NOMO-1 (cell line): ENCODE data around the gene PTTG1IP.
"Not testable (repeated sequence)": the region's sequence is repeated elsewhere in the genome, so short reads cannot be mapped to it uniquely, and the experiment has no call there.

Experiments used
- DNase-seq, 2 experiments: peaks; one replicate each; lab custom pipeline; 2025; ENCODE audit not compliant: unreplicated experiment in 2 of 2; lab: John Stamatoyannopoulos, UW

The PTTG1IP gene

GRCh38 chr21:44873356-44874239 lies at the start of gene PTTG1IP:
TSS of gene PTTG1IP (minus strand) at chr21:44873690. CDS start at chr21:44873616, 74 bp downstream.
- DNase-seq = peak; percentile 96 to 97

GRCh38 chr21:44921928-44922327 lies 48.4 kb upstream of the PTTG1IP start:
- DNase-seq = no peak

- DNase-seq = peak; percentile 74 to 94
Measured at GRCh38 chr21:44920694-44921604, 47.5 kb upstream of the PTTG1IP start, which contains the start of gene ITGB2. TSS of gene ITGB2 (minus strand) at chr21:44920899. CDS start at chr21:44910782, 10,117 bp downstream.

DNA sequence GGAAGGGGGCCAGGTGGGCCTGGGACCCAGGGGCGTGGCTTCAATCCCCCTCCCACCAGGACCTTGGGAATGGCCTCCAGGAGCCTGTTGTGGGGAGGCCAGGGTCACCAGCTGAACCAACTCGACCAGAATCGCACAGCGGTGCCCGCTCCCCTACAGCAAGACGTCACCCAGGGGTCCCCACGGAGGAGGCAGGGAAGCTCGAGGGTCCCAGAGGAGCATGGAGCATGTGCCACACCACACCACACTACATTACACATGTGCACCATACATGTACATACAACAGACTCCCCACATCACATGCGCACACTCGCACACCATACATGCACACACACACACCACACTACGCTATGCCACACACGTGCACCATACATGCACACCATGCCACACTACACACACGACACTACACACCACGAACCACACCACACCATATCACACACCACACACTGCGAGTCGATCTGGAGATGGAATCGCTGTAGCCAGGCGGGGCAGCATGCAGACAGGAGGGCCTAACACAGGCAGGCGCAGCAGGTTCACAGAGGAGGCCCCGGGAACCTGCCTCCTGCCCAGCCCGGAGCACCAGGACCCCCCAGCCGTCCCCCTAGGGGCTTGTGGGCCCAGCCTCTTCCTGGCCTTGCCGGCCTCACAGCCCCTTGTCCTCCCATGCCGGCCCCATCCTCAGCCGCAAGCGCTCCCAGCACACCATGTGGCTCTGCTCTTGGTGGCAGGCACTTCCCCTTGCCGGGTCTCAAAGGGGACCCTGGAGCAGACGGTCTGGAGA lies 46.6 kb upstream of the PTTG1IP start:
- peak in 1 of 2 experiments; percentile 28 for DNase-seq

GRCh38 chr21:44919111-44919912 lies 45.8 kb upstream of the PTTG1IP start:
- peak; percentile 45 to 49 for DNase-seq

DNA sequence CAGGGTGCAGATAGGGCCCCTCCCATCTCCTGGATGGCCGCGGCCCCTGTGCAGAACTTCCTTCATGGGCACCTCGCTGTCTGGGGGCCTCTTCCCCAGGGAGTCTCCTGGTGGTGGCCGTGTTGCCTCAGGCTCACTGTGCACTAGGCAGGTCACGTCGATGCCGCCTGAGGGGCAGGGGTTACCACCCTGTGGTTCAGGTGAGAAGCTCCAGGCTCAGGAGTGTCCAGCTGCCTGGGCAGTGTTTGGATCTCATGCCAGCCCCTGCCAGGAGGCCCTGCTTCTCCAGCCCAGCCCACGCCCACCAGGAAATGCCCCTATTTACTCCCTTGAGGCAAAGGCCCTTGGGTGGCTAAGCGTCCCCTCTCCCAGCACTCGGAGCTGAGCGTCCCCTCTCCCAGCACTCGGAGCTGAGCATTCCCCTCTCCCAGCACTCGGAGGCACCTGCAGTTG lies 45.1 kb upstream of the PTTG1IP start:
- DNase-seq = no peak

DNA sequence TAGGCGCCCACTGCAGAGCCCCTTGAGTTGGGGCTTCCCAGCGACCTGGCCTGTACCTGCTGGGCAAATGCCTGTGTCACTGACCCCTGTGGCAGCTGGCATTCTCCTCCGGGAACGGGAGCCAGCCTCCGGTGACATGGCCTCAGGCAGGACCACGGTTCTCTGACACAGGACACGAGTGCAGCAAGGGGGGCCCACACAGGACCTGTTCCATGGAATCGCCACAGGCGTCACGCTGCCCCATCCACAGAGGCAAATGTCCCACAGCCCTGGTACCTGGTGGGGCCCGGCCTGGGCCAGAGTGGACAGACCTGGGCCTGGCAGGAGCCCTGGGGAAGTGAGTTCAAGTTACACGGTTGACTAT lies 44.6 kb upstream of the PTTG1IP start:
- DNase-seq = no peak

GRCh38 chr21:44917446-44918106 lies 44.1 kb upstream of the PTTG1IP start:
- no peak for DNase-seq

- DNase-seq = no peak
Measured at GRCh38 chr21:44916965-44917364, 43.5 kb upstream of the PTTG1IP start.

DNA sequence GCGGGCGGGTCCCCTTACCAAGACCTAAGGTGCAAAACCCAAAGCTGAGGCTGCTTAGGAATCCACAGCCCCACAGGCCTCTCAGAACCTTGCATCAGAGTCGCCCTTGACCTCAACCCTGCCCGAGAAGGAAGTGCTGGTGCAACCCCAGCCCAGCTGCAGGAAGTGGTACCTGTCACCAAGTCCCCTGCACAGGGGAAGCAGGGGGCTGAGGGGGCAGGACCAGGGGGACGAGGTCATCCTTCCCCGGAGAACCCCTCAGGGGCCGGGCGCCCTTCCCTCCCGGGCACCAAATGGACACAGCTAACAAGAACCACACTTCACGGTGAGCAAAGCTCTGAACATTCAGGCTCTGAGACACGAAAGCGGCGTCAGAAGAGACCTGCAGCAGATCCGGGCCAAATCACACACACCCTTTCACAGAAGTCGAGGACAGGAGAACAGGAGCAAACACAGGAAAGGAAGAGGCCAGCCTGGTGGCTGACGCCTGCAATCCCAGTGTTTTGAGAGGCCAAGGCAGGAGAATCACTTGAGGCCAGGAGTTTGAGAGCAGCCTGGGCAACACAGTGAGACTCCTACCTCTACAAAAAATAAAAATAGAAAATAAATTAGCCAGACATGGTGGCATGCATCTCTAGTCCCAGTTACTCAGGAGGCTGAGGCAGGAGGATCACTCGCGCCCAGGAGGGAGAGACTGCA lies 40.8 kb upstream of the PTTG1IP start:
- peak; percentile 77 to 85 for DNase-seq

GRCh38 chr21:44913425-44914175 lies 40.1 kb upstream of the PTTG1IP start:
- DNase-seq = no peak

GRCh38 chr21:44912506-44913412 lies 39.3 kb upstream of the PTTG1IP start:
- DNase-seq = not testable (repeated sequence)

- no peak for DNase-seq
Measured at GRCh38 chr21:44912158-44912473, 38.6 kb upstream of the PTTG1IP start.

DNA sequence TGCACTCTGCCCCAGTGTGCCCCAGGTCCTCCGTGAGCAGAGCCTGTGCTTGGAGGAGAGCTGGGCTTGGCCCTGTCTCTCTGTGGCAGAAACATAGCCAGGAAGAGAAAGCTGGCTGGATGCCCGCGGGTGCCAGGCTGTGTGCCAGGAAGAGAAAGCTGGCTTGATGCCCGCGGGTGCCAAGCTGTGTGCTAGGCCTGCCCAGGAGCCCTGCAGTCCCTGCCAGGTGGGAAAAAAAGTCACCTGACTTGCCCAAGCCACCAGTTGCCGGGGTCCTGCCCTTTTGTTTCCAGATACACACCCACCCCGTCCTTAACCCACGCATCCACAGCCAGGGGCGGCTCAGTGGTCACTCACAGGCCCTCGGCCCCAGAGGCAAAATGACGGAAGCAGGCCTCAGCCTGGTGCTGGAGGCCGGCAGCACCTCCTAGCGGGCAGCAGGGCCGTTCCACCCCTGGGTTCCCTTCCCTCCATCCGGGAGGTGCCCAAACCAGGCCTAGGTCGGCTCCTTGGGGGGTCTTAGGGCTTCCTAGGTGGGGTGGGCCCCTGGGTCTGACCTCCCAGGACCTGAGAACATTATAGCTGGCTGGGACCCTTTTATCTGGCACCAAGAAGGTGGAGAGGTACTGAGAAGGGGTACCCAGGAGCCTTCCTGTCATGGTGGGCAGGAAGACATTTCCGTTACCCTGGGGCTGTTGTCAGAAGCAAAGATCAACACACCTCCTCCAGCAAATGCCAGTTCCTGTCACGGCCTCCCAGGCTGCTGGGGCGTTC lies 38.1 kb upstream of the PTTG1IP start:
- no peak for DNase-seq

DNA sequence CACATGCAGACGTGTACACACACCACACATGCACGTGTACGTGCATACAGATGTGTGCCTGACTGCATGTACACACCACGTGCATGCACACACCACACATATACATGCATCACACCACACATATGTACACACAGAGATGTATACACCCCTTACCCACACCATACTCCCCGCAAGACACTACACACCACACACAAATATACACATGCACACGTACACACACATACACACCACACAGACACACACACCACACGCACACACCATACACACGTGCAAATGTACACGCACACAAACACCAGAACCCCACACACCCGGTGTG lies 37.5 kb upstream of the PTTG1IP start:
- DNase-seq = no peak

DNA sequence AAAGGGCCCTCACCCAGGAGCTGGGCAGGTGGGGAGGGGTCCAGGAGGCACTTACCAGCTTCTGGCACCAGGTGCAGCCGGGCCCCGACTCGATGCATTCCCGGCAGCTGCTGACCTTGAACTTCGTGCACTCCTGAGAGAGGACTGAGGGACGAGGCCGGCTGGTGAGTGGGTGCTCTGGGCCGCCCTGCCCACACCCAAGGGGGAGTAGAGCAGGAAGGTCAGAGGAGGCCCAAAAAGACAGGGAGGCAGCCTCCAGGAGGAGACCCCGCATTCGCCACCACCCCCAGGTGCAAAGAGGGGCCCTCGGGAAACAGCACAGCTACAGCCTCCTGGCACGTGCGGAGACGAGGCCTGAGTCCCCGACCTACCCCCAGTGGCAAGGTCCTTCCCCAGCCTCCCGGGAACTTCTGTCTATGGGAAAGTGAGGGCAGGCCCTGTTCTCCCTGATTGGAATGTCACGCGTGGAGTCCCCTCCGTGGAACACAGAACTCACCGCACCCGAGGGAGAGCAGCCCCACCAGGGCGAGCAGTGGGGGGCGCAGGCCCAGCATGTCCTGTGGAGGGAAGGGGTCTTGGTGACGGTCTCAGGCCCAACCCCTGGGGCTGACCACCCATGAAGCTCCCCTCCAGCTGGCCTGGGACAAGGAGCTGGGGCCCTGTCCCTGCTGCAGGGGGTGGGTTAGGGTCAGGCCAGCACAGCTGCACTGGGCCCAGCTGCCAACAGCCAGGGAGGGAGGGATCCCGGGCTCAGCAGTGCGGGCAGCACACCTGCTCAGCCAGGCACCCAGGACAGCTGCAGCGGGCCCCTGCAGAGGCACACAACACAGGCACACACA lies 37.0 kb upstream of the PTTG1IP start:
- DNase-seq = no peak
